ENCODE measurements around the gene MEIS1.

GRCh38 chr2:66515743-66516142 is 80.8 kb downstream of the MEIS1 start:
- TF ChIP-seq CTCF (IDR thresholded peaks at IDR 0.05) (no peak), POLR2A (IDR thresholded peaks at IDR 0.05) (no peak)

All from testis (tissue), 2 donors.